SK-N-SH (cell line): ENCODE measurements around the gene NUTM2F.
"Not testable (repeated sequence)": the region's sequence is repeated elsewhere in the genome, so short reads cannot be mapped to it uniquely, and the experiment has no call there.

Experiments used
- GABPA ChIP-seq: IDR thresholded peaks from 2 replicates; pipeline ENCODE4 v1.4.0; 2012; ENCODE audit warnings: low read depth, mild to moderate bottlenecking
- JUND ChIP-seq: IDR thresholded peaks from 2 replicates; pipeline ENCODE4 v1.4.0; 2012
- POLR2AphosphoS5 ChIP-seq: IDR thresholded peaks from 2 replicates; pipeline ENCODE4 v1.6.1; 2012; ENCODE audit warnings: low read depth, low read length
- RAD21 ChIP-seq: IDR thresholded peaks from 2 replicates; pipeline ENCODE4 v1.6.1; 2012; ENCODE audit warnings: mild to moderate bottlenecking, low read length
- RCOR1 ChIP-seq: fragments of 150-350 bp; IDR thresholded peaks from 2 replicates; pipeline ENCODE4 v1.6.1; 2017; ENCODE audit warnings: antibody characterized with exemption, low read length
- RFX5 ChIP-seq: IDR thresholded peaks from 2 replicates; pipeline ENCODE4 v1.6.1; 2012; ENCODE audit warnings: mild to moderate bottlenecking, improper control_type of control experiment, low read length
- TAF1 ChIP-seq: IDR thresholded peaks from 2 replicates; pipeline ENCODE4 v1.6.1; 2012; ENCODE audit warnings: low read depth, mild to moderate bottlenecking, low read length, moderate library complexity, borderline replicate concordance
- TCF12 ChIP-seq: IDR thresholded peaks from 2 replicates; pipeline ENCODE4 v1.4.0; 2012
- TF ChIP-seq, protein P1 (sequence below): fragments of 200-600 bp; sonication (generic); IDR thresholded peaks from 2 replicates; pipeline ENCODE4 v1.6.1; 2017; ENCODE audit warnings: antibody characterized with exemption, mild to moderate bottlenecking, moderate library complexity
- TF ChIP-seq, protein P2 (sequence below): IDR thresholded peaks from 2 replicates; pipeline ENCODE4 v1.4.0; 2012; ENCODE audit warnings: low read depth

DNA sequence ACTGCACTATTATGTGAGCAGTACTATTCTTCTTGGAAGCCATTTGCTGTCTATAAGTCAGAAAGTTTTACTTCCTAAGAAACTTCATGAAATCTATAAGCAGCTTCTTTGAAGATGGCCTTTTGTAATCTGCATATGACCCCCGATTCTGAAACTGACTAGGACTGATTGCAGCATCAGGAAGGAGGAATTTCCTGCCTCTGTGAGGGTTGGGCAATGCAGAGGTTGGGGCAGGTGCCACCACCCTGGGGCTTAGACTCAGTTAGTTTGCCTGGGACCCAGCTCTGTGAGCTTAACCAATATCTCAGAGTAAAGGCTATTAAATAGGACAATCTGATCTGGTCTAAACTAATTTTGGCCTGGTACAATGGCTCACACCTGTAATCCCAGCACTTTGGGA lies 28.7 kb upstream of the NUTM2F start:
- TF ChIP-seq RCOR1, TCF12, JUND, GABPA, RAD21, POLR2AphosphoS5, TAF1, RFX5: not testable (repeated sequence)
- TF ChIP-seq, protein P1, sequence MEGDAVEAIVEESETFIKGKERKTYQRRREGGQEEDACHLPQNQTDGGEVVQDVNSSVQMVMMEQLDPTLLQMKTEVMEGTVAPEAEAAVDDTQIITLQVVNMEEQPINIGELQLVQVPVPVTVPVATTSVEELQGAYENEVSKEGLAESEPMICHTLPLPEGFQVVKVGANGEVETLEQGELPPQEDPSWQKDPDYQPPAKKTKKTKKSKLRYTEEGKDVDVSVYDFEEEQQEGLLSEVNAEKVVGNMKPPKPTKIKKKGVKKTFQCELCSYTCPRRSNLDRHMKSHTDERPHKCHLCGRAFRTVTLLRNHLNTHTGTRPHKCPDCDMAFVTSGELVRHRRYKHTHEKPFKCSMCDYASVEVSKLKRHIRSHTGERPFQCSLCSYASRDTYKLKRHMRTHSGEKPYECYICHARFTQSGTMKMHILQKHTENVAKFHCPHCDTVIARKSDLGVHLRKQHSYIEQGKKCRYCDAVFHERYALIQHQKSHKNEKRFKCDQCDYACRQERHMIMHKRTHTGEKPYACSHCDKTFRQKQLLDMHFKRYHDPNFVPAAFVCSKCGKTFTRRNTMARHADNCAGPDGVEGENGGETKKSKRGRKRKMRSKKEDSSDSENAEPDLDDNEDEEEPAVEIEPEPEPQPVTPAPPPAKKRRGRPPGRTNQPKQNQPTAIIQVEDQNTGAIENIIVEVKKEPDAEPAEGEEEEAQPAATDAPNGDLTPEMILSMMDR, result not testable (repeated sequence)
- TF ChIP-seq, protein P2, sequence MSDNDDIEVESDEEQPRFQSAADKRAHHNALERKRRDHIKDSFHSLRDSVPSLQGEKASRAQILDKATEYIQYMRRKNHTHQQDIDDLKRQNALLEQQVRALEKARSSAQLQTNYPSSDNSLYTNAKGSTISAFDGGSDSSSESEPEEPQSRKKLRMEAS, result not testable (repeated sequence)
